Neural cell (in vitro differentiated cells): ENCODE measurements around the gene STUB1. TPM values are rescaled to one million over a fixed set of nuclear protein-coding genes. Genes with fewer than 3 reads are reported as not detected.

ENCODE experiments used
- H2AFZ ChIP-seq: fragments of 200-600, 300-800 bp; sonication (generic), shearing (Covaris generic); 2 replicates; pipeline ENCODE4 v1.6.0; 2014; ENCODE audit warnings: low read depth, mild to moderate bottlenecking, antibody characterized with exemption, low read length, moderate library complexity
- H3F3A ChIP-seq: fragments of 200-600 bp; shearing (Covaris generic); 2 replicates; pipeline ENCODE4 v1.6.1; 2016; ENCODE audit warnings: mild to moderate bottlenecking, moderate library complexity, mixed read lengths, antibody characterized with exemption, low read length; ENCODE audit not compliant: insufficient read depth, poor library complexity, severe bottlenecking
- H3K27ac ChIP-seq: fragments of 200-600, 300-800 bp; sonication (generic), shearing (Covaris generic); 2 replicates; pipeline ENCODE4 v1.5.1; 2014; ENCODE audit warnings: mild to moderate bottlenecking, low read length, moderate library complexity
- H3K27me3 ChIP-seq: fragments of 300-800, 200-600 bp; sonication (generic), shearing (Covaris generic); 2 replicates; pipeline ENCODE4 v1.6.0; 2014; ENCODE audit warnings: mild to moderate bottlenecking, low read depth, low read length, moderate library complexity; ENCODE audit not compliant: insufficient read depth
- H3K36me3 ChIP-seq: fragments of 300-800, 200-600 bp; sonication (generic), shearing (Covaris generic); 2 replicates; pipeline ENCODE4 v1.5.1; 2014; ENCODE audit warnings: mild to moderate bottlenecking, antibody characterized with exemption, low read length, moderate library complexity; ENCODE audit not compliant: insufficient read depth
- H3K4me2 ChIP-seq: fragments of 300-800, 200-600 bp; sonication (generic), shearing (Covaris generic); 2 replicates; pipeline ENCODE4 v1.6.0; 2014; ENCODE audit warnings: mild to moderate bottlenecking, low read length
- H3K4me3 ChIP-seq: fragments of 300-800, 200-600 bp; sonication (generic), shearing (Covaris generic); 2 replicates; pipeline ENCODE4 v1.5.1; 2014; ENCODE audit warnings: mild to moderate bottlenecking, low read length, moderate library complexity
- H3K79me2 ChIP-seq: fragments of 200-600 bp; shearing (Covaris generic); replicated peaks from 2 replicates; pipeline ENCODE4 v1.6.0; 2014; ENCODE audit warnings: mild to moderate bottlenecking, low read length, moderate library complexity; ENCODE audit not compliant: insufficient read depth
- H3K9ac ChIP-seq: fragments of 300-800, 200-600 bp; sonication (generic), shearing (Covaris generic); 2 replicates; pipeline ENCODE4 v1.6.1; 2016; ENCODE audit warnings: mild to moderate bottlenecking, low read length, mixed read lengths
- H3K9me2 ChIP-seq: fragments of 200-600 bp; shearing (Covaris generic); 2 replicates; pipeline ENCODE4 v1.6.1; 2016; ENCODE audit warnings: mild to moderate bottlenecking, low read length, mixed read lengths; ENCODE audit not compliant: insufficient read depth
- H3K9me3 ChIP-seq: fragments of 200-600, 300-800 bp; sonication (generic), shearing (Covaris generic); 2 replicates; pipeline ENCODE4 v1.6.1; 2016; ENCODE audit warnings: mild to moderate bottlenecking, mixed run types, low read length, moderate library complexity, mixed read lengths
- H4K20me1 ChIP-seq: fragments of 200-600 bp; shearing (Covaris generic); 2 replicates; pipeline ENCODE4 v1.6.1; 2016; ENCODE audit warnings: mild to moderate bottlenecking, mixed run types; ENCODE audit not compliant: insufficient read depth
- CTCF ChIP-seq: fragments of 450-650 bp; IDR thresholded peaks from 2 replicates; pipeline ENCODE4 v1.5.1; 2014; ENCODE audit warnings: antibody characterized with exemption, mild to moderate bottlenecking, moderate library complexity; ENCODE audit not compliant: poor library complexity, severe bottlenecking
- EP300 ChIP-seq: fragments of 450-650 bp; conservative IDR thresholded peaks from 2 replicates; pipeline ENCODE4 v1.6.1; 2014; ENCODE audit warnings: antibody characterized with exemption, mild to moderate bottlenecking, moderate library complexity; ENCODE audit not compliant: poor library complexity, severe bottlenecking
- EZH2 ChIP-seq: fragments of 200-600, 300-800 bp; shearing (Covaris generic), sonication (generic); IDR thresholded peaks from 2 replicates; pipeline ENCODE4 v1.6.1; 2014; ENCODE audit warnings: antibody characterized with exemption, low read length, borderline replicate concordance, mild to moderate bottlenecking; ENCODE audit not compliant: insufficient read depth, poor library complexity, severe bottlenecking
- MXI1 ChIP-seq: fragments of 450-650 bp; conservative IDR thresholded peaks from 2 replicates; pipeline ENCODE4 v1.6.1; 2014; ENCODE audit warnings: antibody characterized with exemption, mild to moderate bottlenecking; ENCODE audit not compliant: poor library complexity, severe bottlenecking
- POLR2AphosphoS5 ChIP-seq: IDR thresholded peaks from 2 replicates; pipeline ENCODE4 v1.6.1; 2012
- RAD21 ChIP-seq: fragments of 450-650 bp; conservative IDR thresholded peaks from 2 replicates; pipeline ENCODE4 v1.6.1; 2014; ENCODE audit warnings: antibody characterized with exemption, mild to moderate bottlenecking, moderate library complexity
- REST ChIP-seq: IDR thresholded peaks from 2 replicates; pipeline ENCODE4 v1.6.1; 2012; ENCODE audit warnings: borderline replicate concordance
- SMC3 ChIP-seq: fragments of 450-650 bp; conservative IDR thresholded peaks from 2 replicates; pipeline ENCODE4 v1.6.1; 2014; ENCODE audit warnings: antibody characterized with exemption, mild to moderate bottlenecking, moderate library complexity; ENCODE audit not compliant: poor library complexity
- TAF1 ChIP-seq: IDR thresholded peaks from 2 replicates; pipeline ENCODE4 v1.6.1; 2012; ENCODE audit warnings: low read depth
- polyA plus RNA-seq: library from polyadenylated mRNA; depleted of rRNA; stranded (reverse); fragments of >200 nt; gene quantifications from 2 replicates; pipeline ENCODE4 v1.2.3, GENCODE V29; 2014

STUB1 gene
- polyA plus RNA-seq, 1 donor from 2014 or later = 120 TPM

- H4K20me1 ChIP-seq = no peaks in the 10 kb centered on the region
- H3K9me3 ChIP-seq = no peaks in the 10 kb centered on the region
- no peak overlapping the region for H3K27ac ChIP-seq
- no peaks in the 10 kb centered on the region for H3K79me2 ChIP-seq
- no peak overlapping the region for H2AFZ ChIP-seq
- no peaks in the 10 kb centered on the region for H3K36me3 ChIP-seq
- H3K27me3 ChIP-seq = no peaks in the 10 kb centered on the region
- H3F3A ChIP-seq = no peaks in the 10 kb centered on the region
- H3K4me2 ChIP-seq = no peak overlapping the region
- no peaks in the 10 kb centered on the region for H3K9me2 ChIP-seq
- H3K9ac ChIP-seq = no peak overlapping the region
- no peak overlapping the region for H3K4me3 ChIP-seq
- TF ChIP-seq RAD21 (no peak), POLR2AphosphoS5 (no peak), EZH2 (no peak), REST (no peak), CTCF (no peak), MXI1 (no peak), SMC3 (no peak), EP300 (no peak), TAF1 (no peak)
Observed at GRCh38 chr16:659618-660017, 20.6 kb upstream of the STUB1 start.

- Histone ChIP-seq H3K27me3 (no peaks in the 10 kb centered on the region), H3K9me2 (no peaks in the 10 kb centered on the region), H3K4me3 (no peak overlapping the region), H3K36me3 (no peaks in the 10 kb centered on the region), H3K79me2 (no peaks in the 10 kb centered on the region), H3K27ac (no peak overlapping the region), H3K9ac (no peak overlapping the region), H4K20me1 (no peaks in the 10 kb centered on the region), H3K9me3 (no peaks in the 10 kb centered on the region), H2AFZ (no peak overlapping the region), H3K4me2 (no peak overlapping the region), H3F3A (no peaks in the 10 kb centered on the region)
- TF ChIP-seq EZH2 (no peak), REST (no peak), TAF1 (no peak), POLR2AphosphoS5 (no peak), RAD21 (no peak), MXI1 (no peak)
Observed at GRCh38 chr16:660132-660458, 20.1 kb upstream of the STUB1 start.
